Effector memory CD4-positive, alpha-beta T cell (primary cell): Measurements from ENCODE around the gene DPH6.
"Not testable (repeated sequence)": the region's sequence is repeated elsewhere in the genome, so short reads cannot be mapped to it uniquely, and the experiment has no call there.

Experiments used
- DNase-seq, 3 donors: peaks; one replicate each; pipeline ENCODE4 v3.0.0-alpha.2; 2020
- H3K27ac ChIP-seq: 2 replicates; pipeline ENCODE4 v1.7.0; 2013; ENCODE audit warnings: mild to moderate bottlenecking, low read length, moderate library complexity; ENCODE audit not compliant: insufficient read depth, poor library complexity, severe bottlenecking
- H3K27me3 ChIP-seq: replicated peaks from 2 replicates; pipeline ENCODE4 v1.7.0; 2013; ENCODE audit warnings: mild to moderate bottlenecking, low read length; ENCODE audit not compliant: insufficient read depth, control insufficient read depth, poor library complexity, severe bottlenecking
- H3K36me3 ChIP-seq: 2 replicates; pipeline ENCODE4 v1.7.0; 2013; ENCODE audit warnings: mild to moderate bottlenecking, low read length, moderate library complexity; ENCODE audit not compliant: control insufficient read depth, insufficient read depth
- H3K4me1 ChIP-seq: 2 replicates; pipeline ENCODE4 v1.7.0; 2013; ENCODE audit warnings: low read length, mild to moderate bottlenecking; ENCODE audit not compliant: control insufficient read depth, insufficient read depth, poor library complexity, severe bottlenecking
- H3K4me3 ChIP-seq: 2 replicates; pipeline ENCODE4 v1.7.0; 2013; ENCODE audit warnings: low read length, low read depth, mild to moderate bottlenecking; ENCODE audit not compliant: insufficient read depth, poor library complexity, severe bottlenecking
- H3K9me3 ChIP-seq: 2 replicates; pipeline ENCODE4 v1.7.0; 2013; ENCODE audit warnings: mild to moderate bottlenecking, low read length, moderate library complexity; ENCODE audit not compliant: control insufficient read depth

DPH6 gene

GRCh38 chr15:35379972-35380371 lies 166.0 kb downstream of the DPH6 start:
- Histone ChIP-seq H3K4me3 (no peak overlapping the region), H3K27ac (no peak overlapping the region)

DNA sequence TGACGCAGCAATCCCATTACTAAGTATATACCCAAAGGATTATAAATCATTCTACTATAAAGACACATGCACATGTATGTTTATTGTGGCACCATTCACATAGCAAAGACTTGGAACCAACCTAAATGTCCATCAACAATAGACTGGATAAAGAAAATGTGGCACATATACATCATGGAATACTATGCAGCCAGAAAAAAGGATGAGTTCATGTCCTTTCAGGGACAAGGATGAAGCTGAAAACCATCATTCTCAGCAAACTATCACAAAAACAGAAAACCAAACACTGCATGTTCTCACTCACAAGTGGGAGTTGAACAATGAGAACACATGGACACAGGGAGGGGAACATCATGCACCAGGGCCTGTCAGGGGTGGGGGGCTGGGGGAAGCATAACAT lies 167.5 kb downstream of the DPH6 start:
- not testable (repeated sequence) for H3K27ac ChIP-seq, H3K4me1 ChIP-seq, H3K36me3 ChIP-seq, H3K9me3 ChIP-seq, H3K27me3 ChIP-seq, DNase-seq, H3K4me3 ChIP-seq

More at GRCh38 chr15:35379972-35380371, 166.0 kb downstream of the DPH6 start:
- H3K27me3 ChIP-seq: no peaks in the 10 kb centered on the region
- H3K9me3 ChIP-seq: no peaks in the 10 kb centered on the region
- H3K36me3 ChIP-seq: no peaks in the 10 kb centered on the region
- DNase-seq: no peak
- no peaks in the 10 kb centered on the region for H3K4me1 ChIP-seq

- H3K4me3 ChIP-seq: no peak overlapping the region
- H3K36me3 ChIP-seq: no peaks in the 10 kb centered on the region
- no peaks in the 10 kb centered on the region for H3K4me1 ChIP-seq
- no peak overlapping the region for H3K27ac ChIP-seq
- DNase-seq: no peak
- H3K27me3 ChIP-seq: no peaks in the 10 kb centered on the region
- H3K9me3 ChIP-seq: no peaks in the 10 kb centered on the region
Observed at GRCh38 chr15:35376707-35377106, 169.3 kb downstream of the DPH6 start.

DNA sequence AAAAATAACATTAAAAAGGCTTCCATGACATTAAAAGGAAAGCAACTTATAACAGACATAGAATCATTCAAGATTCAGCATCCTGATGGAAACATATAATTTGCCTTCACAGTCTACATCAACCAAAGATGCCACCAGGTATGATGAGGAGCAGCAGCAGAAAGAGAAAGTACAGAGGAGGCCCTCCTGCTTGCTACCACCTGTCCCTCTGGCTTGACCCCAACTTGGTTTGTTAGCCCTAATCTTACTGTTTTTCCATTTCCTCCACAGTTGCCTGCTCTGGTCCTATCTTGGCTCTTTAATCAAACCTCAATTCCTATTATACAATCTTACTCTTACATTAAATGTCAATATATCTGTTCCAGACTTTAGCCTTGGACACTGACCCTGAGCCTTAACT lies 171.3 kb downstream of the DPH6 start:
- no peak for DNase-seq
- Histone ChIP-seq H3K27me3 (no peaks in the 10 kb centered on the region), H3K27ac (no peak overlapping the region), H3K9me3 (peaks cover 3% of the 10 kb centered on the region), H3K4me1 (no peaks in the 10 kb centered on the region), H3K4me3 (no peak overlapping the region), H3K36me3 (no peaks in the 10 kb centered on the region)

- no peaks in the 10 kb centered on the region for H3K36me3 ChIP-seq
- H3K4me1 ChIP-seq: no peaks in the 10 kb centered on the region
- H3K27me3 ChIP-seq: no peaks in the 10 kb centered on the region
- no peak overlapping the region for H3K27ac ChIP-seq
- peaks cover 3% of the 10 kb centered on the region for H3K9me3 ChIP-seq
- no peak for DNase-seq
- no peak overlapping the region for H3K4me3 ChIP-seq
Observed at GRCh38 chr15:35362195-35362829, 183.7 kb downstream of the DPH6 start.

DNA sequence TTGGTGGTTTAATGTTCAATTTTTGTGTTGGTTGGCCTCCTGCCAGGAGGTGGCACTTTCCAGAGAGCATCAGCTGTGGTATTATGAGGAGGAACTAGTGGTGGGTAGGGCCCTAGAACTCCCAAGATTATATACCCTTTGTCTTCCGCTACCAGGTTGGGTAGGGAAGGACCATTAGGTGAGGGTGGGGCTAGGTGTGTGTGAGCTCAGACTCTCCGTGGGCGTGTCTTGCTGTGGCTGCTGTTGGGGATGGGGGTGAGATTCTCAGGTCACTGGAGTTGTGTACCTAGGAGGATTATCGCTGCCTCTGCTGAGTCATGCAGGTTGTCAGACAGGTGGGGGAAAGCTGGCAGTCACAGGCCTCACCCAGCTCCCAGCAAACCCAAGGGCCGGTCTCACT lies 187.1 kb downstream of the DPH6 start:
- Histone ChIP-seq H3K4me1 (no peaks in the 10 kb centered on the region), H3K27ac (no peak overlapping the region), H3K36me3 (no peaks in the 10 kb centered on the region), H3K4me3 (no peak overlapping the region), H3K9me3 (peaks cover 3% of the 10 kb centered on the region), H3K27me3 (no peaks in the 10 kb centered on the region)
- DNase-seq: no peak

DNA sequence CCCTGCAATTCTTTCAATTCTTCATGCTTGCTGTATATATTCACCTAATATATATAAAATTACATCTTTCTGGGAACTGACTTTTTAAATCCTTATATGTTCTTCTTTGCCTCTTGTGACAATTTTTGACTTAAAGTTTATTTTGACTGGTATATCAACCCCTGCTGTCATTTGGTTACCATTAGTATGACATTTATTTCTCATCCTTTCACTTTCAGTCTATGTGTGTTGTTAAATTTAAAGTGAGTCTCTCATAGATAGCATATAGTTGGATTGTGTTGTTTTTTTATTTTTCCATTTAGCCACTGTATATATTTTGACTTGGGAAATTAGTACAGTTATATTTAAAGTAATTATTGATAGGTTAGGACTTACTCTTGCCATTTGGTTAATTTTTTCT lies 194.9 kb downstream of the DPH6 start:
- no peak overlapping the region for H3K4me3 ChIP-seq
- H3K27me3 ChIP-seq: no peaks in the 10 kb centered on the region
- DNase-seq: no peak
- no peaks in the 10 kb centered on the region for H3K4me1 ChIP-seq
- peaks cover 6% of the 10 kb centered on the region for H3K9me3 ChIP-seq
- H3K27ac ChIP-seq: no peak overlapping the region
- H3K36me3 ChIP-seq: no peaks in the 10 kb centered on the region

DNA sequence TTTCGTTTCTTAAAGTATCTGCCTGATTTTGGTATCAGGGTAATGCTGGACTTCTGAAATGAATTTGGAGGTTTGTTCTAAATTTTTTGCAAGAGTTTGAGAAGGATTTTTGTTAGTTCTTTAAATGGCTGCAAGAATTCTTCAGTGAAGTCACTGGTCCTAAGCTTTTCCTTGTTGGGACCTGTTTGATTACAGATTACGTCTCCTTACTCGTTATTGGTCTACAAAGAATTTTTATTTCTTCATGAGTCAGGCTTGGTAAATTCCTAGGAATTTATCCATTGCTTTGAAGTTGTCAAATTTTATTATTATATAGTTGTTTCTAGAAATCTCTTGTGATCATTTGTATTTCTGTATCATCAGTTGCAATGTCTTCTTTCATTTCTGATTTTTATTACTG lies 196.0 kb downstream of the DPH6 start:
- DNase-seq: no peak
- peaks cover 6% of the 10 kb centered on the region for H3K9me3 ChIP-seq
- no peak overlapping the region for H3K4me3 ChIP-seq
- H3K4me1 ChIP-seq: no peaks in the 10 kb centered on the region
- H3K27me3 ChIP-seq: no peaks in the 10 kb centered on the region
- H3K27ac ChIP-seq: no peak overlapping the region
- no peaks in the 10 kb centered on the region for H3K36me3 ChIP-seq

GRCh38 chr15:35330916-35331315 lies 215.0 kb downstream of the DPH6 start:
- H3K4me1 ChIP-seq: no peaks in the 10 kb centered on the region
- H3K27ac ChIP-seq: no peak overlapping the region
- DNase-seq: no peak
- no peaks in the 10 kb centered on the region for H3K9me3 ChIP-seq
- H3K36me3 ChIP-seq: no peaks in the 10 kb centered on the region
- no peaks in the 10 kb centered on the region for H3K27me3 ChIP-seq
- no peak overlapping the region for H3K4me3 ChIP-seq

GRCh38 chr15:35330048-35330695 lies 215.8 kb downstream of the DPH6 start:
- Histone ChIP-seq H3K9me3 (no peaks in the 10 kb centered on the region), H3K4me1 (no peaks in the 10 kb centered on the region), H3K36me3 (no peaks in the 10 kb centered on the region), H3K27ac (no peak overlapping the region), H3K27me3 (no peaks in the 10 kb centered on the region), H3K4me3 (no peak overlapping the region)
- no peak for DNase-seq
